Thyroid gland (tissue), 4 donors: Measurements from ENCODE around the gene ITIH2.

ENCODE experiments used
- POLR2A ChIP-seq, 2 donors: fragments of 450-650 bp; IDR thresholded peaks; one replicate each; pipeline ENCODE4 v1.6.1; 2017; ENCODE audit warnings: antibody characterized with exemption in 2 of 2, mild to moderate bottlenecking in 2 of 2, moderate library complexity in 1 of 2
- TF ChIP-seq, protein P1 (sequence below), 6 experiments: fragments of 200-600 bp in 3 of 6; fragments of 450-650 bp in 3 of 6; sonication (generic) in 3 of 6; IDR thresholded peaks; one replicate each; pipeline ENCODE4 v1.5.1; 2016 to 2019; ENCODE audit warnings: antibody characterized with exemption in 6 of 6, mild to moderate bottlenecking in 2 of 6, inconsistent platforms in 1 of 6, moderate library complexity in 1 of 6

GRCh38 chr10:7708832-7709231 lies 5.7 kb downstream of the ITIH2 start:
- TF ChIP-seq, protein P1, sequence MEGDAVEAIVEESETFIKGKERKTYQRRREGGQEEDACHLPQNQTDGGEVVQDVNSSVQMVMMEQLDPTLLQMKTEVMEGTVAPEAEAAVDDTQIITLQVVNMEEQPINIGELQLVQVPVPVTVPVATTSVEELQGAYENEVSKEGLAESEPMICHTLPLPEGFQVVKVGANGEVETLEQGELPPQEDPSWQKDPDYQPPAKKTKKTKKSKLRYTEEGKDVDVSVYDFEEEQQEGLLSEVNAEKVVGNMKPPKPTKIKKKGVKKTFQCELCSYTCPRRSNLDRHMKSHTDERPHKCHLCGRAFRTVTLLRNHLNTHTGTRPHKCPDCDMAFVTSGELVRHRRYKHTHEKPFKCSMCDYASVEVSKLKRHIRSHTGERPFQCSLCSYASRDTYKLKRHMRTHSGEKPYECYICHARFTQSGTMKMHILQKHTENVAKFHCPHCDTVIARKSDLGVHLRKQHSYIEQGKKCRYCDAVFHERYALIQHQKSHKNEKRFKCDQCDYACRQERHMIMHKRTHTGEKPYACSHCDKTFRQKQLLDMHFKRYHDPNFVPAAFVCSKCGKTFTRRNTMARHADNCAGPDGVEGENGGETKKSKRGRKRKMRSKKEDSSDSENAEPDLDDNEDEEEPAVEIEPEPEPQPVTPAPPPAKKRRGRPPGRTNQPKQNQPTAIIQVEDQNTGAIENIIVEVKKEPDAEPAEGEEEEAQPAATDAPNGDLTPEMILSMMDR (IDR thresholded peaks at IDR 0.05) = no peak
- TF ChIP-seq POLR2A (IDR thresholded peaks at IDR 0.05) = no peak
